Adipocyte (in vitro differentiated cells): ENCODE data around the gene CLDN25.
"Not testable (repeated sequence)": the region's sequence is repeated elsewhere in the genome, so short reads cannot be mapped to it uniquely, and the experiment has no call there.

ENCODE experiments used
- DNase-seq: peaks from one replicate; pipeline ENCODE4 v3.0.0-alpha.2; 2015; ENCODE audit warnings: low read depth
- H3K27me3 ChIP-seq: replicated peaks from 2 replicates; pipeline ENCODE4 v1.7.0; 2013; ENCODE audit warnings: mild to moderate bottlenecking, low read length, moderate library complexity; ENCODE audit not compliant: control insufficient read depth, insufficient read depth
- H3K36me3 ChIP-seq: 2 replicates; pipeline ENCODE4 v1.7.0; 2013; ENCODE audit warnings: low read length, mild to moderate bottlenecking, moderate library complexity; ENCODE audit not compliant: control insufficient read depth, insufficient read depth, severe bottlenecking
- H3K4me1 ChIP-seq: 2 replicates; pipeline ENCODE4 v1.7.0; 2013; ENCODE audit warnings: mild to moderate bottlenecking, low read length, moderate library complexity; ENCODE audit not compliant: control insufficient read depth, insufficient read depth
- H3K4me3 ChIP-seq: 2 replicates; pipeline ENCODE4 v1.7.0; 2013; ENCODE audit warnings: mild to moderate bottlenecking, low read length, moderate library complexity
- H3K9ac ChIP-seq: 2 replicates; pipeline ENCODE4 v1.7.0; 2013; ENCODE audit warnings: mild to moderate bottlenecking, low read length, moderate library complexity
- H3K9me3 ChIP-seq: 2 replicates; pipeline ENCODE4 v1.7.0; 2013; ENCODE audit warnings: mild to moderate bottlenecking, low read length, moderate library complexity; ENCODE audit not compliant: control insufficient read depth

The CLDN25 gene

DNA sequence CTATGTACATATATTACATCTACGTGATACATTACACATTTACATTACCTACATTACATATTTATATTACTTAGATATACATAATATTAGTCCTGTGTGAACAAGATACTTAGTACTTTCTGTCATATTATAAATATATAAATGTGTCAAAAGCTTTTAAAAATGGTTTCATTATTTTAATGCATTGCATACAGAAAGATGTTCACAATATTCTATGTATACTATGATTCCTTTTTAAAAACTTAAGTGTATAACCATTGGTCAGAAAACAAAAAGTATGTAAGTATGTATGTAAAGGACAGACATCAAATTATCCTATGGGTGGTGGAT lies 5.5 kb upstream of the CLDN25 start:
- H3K36me3 ChIP-seq: peaks cover 2% of the 10 kb centered on the region
- peaks cover 11% of the 10 kb centered on the region for H3K4me1 ChIP-seq
- no peaks in the 10 kb centered on the region for H3K27me3 ChIP-seq
- DNase-seq: no peak
- H3K4me3 ChIP-seq: peak overlapping the region; percentile 90
- peak overlapping the region; percentile 91 for H3K9ac ChIP-seq
- H3K9me3 ChIP-seq: no peaks in the 10 kb centered on the region

DNA sequence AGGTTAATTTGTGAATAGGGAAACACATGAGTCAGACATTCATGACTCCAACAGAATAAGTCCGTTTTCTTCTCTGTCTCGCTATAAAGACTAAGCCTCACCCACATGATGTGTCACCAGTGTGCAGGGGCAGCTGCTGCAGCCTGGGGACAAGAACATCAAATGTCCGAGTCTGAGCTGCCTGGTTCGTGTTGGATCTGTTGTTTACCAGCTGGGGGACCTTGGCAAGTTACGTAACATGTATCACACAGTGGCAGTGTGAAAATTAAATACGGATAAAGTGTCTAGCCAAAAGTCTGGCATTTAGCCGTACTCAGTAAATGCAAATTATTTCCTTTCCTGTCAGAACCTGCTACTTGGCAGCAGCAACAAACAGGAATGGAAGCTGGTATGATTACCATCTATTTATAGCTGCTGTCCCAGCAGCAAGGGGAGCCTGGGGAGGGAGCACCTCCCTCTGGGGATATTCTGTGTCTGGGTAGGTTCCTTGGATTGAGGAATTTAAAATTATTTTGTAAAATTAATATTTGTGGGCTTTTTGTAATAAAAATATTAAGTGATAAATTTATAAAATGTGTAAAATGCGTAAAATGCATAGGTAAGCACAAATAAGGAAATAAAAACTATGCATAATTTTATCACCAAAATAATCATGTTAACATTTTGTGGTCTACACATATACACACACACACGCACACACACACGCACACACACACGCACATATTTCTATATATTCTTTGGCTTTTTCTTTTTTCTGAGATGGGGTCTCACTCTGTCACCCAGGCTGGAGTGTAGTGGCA lies 1.3 kb upstream of the CLDN25 start:
- Histone ChIP-seq H3K4me1 (peaks cover 4% of the 10 kb centered on the region), H3K27me3 (peaks cover 17% of the 10 kb centered on the region), H3K4me3 (no peak overlapping the region), H3K9ac (no peak overlapping the region), H3K36me3 (no peaks in the 10 kb centered on the region), H3K9me3 (no peaks in the 10 kb centered on the region)
- peak; percentile 42 for DNase-seq

DNA sequence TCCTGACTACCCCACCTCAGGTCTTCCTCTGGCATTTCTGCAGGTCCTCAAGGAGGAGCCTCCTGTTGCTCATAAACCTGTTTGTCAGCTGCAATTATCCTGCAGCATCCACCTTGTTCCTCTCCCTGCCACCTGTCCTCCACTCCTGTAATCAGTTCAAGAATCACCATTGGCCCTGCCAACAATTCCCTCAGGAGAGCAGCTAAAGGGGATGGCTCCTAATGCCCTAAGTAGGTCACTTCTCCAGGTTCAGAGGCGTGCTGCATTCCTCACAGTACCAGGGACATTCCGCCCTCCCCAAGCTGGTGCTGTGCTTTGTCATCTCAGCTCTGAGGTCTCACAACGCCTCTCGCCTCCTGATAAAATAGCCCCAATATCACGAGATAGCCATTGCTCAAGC lies 2.1 kb downstream of the CLDN25 start:
- Histone ChIP-seq H3K27me3 (peaks cover 22% of the 10 kb centered on the region), H3K4me3 (no peak overlapping the region)

DNA sequence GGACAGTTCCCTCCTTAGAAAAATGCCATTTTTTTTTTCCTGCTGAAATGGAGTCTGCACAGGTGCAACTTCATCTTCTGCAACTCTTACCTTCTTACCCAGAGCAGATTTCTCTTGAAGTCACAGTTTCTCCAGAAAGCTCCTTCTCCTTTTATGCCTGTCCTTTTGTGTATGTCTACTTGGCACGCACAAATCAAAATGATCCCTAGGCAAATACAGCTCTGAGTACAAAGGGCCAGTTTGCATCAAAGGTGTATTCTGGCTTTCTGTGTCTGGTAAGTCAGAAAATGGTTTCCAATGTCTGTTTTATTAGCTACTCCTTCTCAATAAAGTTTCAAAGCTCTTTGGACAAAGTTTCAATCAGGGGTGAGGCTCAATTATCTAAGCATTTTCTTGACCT lies 2.5 kb downstream of the CLDN25 start:
- H3K36me3 ChIP-seq: no peaks in the 10 kb centered on the region
- H3K9me3 ChIP-seq: no peaks in the 10 kb centered on the region
- peaks cover 4% of the 10 kb centered on the region for H3K4me1 ChIP-seq
- no peak overlapping the region for H3K9ac ChIP-seq
- H3K27me3 ChIP-seq: peaks cover 22% of the 10 kb centered on the region
- no peak overlapping the region for H3K4me3 ChIP-seq
- no peak for DNase-seq

More for the DNA sequence above, 2.1 kb downstream of the CLDN25 start:
- Histone ChIP-seq H3K36me3 (no peaks in the 10 kb centered on the region), H3K9me3 (no peaks in the 10 kb centered on the region), H3K9ac (no peak overlapping the region), H3K4me1 (peaks cover 4% of the 10 kb centered on the region)
- no peak for DNase-seq

GRCh38 chr11:113789016-113789415 lies 9.4 kb downstream of the CLDN25 start:
- peaks cover 12% of the 10 kb centered on the region for H3K27me3 ChIP-seq
- H3K9ac ChIP-seq, H3K36me3 ChIP-seq, H3K4me3 ChIP-seq, H3K4me1 ChIP-seq, DNase-seq, H3K9me3 ChIP-seq: not testable (repeated sequence)

DNA sequence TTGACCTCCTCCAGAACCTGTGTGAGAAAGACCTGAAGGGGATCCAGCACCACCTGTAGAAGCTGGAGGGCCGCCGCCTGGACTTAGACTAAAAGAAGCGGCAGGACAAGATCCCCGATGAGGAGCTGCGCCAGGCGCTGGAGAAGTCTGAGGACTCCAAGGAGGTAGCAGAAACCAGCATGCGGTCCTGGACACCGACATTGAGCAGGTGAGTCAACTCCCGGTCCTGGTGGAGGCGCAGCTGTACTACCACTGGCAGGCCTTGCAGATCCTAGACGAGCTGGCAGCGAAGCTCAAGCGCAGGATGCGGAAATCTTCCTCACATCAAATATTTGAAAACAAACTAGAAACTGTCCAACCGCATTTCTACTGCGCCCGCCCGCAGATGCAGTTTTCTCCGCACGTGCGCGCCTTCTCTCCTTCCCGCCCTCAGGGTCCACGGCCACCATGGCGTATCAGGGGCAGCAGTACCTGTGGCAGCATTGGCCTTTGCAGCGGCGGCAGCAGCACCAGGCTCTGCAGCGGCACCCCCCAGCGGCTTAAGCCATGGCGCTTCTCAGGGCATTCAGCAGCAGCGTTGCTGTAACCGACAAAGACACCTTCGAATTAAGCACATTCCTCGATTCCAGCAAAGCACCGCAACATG lies 10.2 kb downstream of the CLDN25 start:
- no peaks in the 10 kb centered on the region for H3K4me1 ChIP-seq
- no peak overlapping the region for H3K9ac ChIP-seq
- peaks cover 12% of the 10 kb centered on the region for H3K27me3 ChIP-seq
- H3K4me3 ChIP-seq: no peak overlapping the region
- no peak for DNase-seq
- H3K9me3 ChIP-seq: no peaks in the 10 kb centered on the region
- H3K36me3 ChIP-seq: no peaks in the 10 kb centered on the region

DNA sequence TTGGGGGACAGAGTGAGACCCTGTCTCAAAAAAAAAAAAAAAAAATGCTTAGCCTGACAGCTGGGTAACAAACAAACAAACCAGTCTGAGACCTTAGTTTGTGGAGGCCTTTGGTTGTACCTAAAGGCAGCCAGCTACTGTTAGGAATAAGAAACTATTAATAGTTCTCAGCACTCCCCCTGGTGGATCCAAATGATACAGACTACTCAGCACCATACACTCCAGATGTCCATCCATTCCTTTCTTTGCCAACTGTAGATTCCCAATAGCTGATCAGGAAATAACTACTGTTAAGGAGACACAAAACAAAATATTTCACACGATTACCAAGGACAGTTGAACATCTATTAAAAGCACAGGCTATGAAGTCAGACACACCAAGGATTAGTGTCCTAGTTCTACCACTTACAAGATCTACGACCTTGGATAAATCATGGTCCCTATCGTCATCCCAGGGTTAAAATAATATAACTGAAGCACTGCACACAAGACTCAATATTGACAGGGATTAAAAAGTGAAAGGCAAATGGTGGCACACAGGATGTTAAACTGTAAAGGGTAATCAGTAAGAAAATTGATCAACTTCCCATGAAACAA lies 17.2 kb downstream of the CLDN25 start:
- no peak overlapping the region for H3K4me3 ChIP-seq
- H3K4me1 ChIP-seq: no peaks in the 10 kb centered on the region
- no peaks in the 10 kb centered on the region for H3K27me3 ChIP-seq
- peaks cover 22% of the 10 kb centered on the region for H3K36me3 ChIP-seq
- DNase-seq: peak; percentile 68
- peaks cover 3% of the 10 kb centered on the region for H3K9me3 ChIP-seq
- H3K9ac ChIP-seq: no peak overlapping the region

DNA sequence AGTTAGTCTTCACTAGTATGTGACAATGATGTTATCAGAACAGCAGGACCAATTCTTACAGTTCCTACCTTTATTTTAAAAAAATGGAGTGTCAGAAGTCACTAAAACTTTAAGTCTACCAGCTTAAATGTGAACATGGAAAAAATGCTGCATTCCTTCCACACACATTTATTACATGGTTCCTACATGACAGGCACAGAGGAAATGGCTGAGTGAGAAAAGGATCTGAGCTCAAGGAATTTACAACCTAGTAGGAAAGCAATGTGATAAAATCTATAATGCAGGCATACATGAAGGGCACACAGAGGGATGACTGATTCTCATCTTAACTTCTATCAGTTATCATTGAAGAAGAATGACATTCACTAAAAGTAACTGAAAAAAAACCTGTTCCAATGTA lies 23.0 kb downstream of the CLDN25 start:
- H3K9ac ChIP-seq: no peak overlapping the region
- H3K9me3 ChIP-seq: no peaks in the 10 kb centered on the region
- H3K27me3 ChIP-seq: no peaks in the 10 kb centered on the region
- no peak for DNase-seq
- H3K4me1 ChIP-seq: peaks cover 12% of the 10 kb centered on the region
- H3K4me3 ChIP-seq: no peak overlapping the region
- peaks cover 48% of the 10 kb centered on the region for H3K36me3 ChIP-seq

- Histone ChIP-seq H3K4me1 (peaks cover 12% of the 10 kb centered on the region), H3K4me3 (no peak overlapping the region), H3K9me3 (no peaks in the 10 kb centered on the region), H3K9ac (no peak overlapping the region), H3K27me3 (no peaks in the 10 kb centered on the region), H3K36me3 (peaks cover 51% of the 10 kb centered on the region)
- DNase-seq: no peak
Measured at GRCh38 chr11:113805640-113806039, 26.0 kb downstream of the CLDN25 start.

GRCh38 chr11:113806406-113806805 lies 26.8 kb downstream of the CLDN25 start:
- Histone ChIP-seq H3K9ac (no peak overlapping the region), H3K9me3 (no peaks in the 10 kb centered on the region), H3K4me1 (peaks cover 12% of the 10 kb centered on the region), H3K27me3 (no peaks in the 10 kb centered on the region), H3K4me3 (no peak overlapping the region), H3K36me3 (peaks cover 48% of the 10 kb centered on the region)
- DNase-seq: peak; percentile 13

- Histone ChIP-seq H3K36me3 (peaks cover 53% of the 10 kb centered on the region), H3K4me1 (peaks cover 12% of the 10 kb centered on the region), H3K4me3 (no peak overlapping the region), H3K9ac (no peak overlapping the region), H3K9me3 (no peaks in the 10 kb centered on the region), H3K27me3 (no peaks in the 10 kb centered on the region)
- no peak for DNase-seq
Measured at GRCh38 chr11:113808931-113809330, 29.3 kb downstream of the CLDN25 start.
